OCI-LY1 (cell line): ENCODE measurements around the gene RSPH9.

Experiments
- EZH2 ChIP-seq: fragments of 200-600 bp; sonication (generic), shearing (Covaris generic); IDR thresholded peaks from 2 replicates; pipeline ENCODE4 v1.8.0; 2017; ENCODE audit warnings: borderline replicate concordance, mixed run types, mild to moderate bottlenecking, antibody characterized with exemption, low read length, moderate library complexity, mixed read lengths
- TF ChIP-seq, protein P1 (sequence below): fragments of 200-600 bp; sonication (generic), shearing (Covaris generic); IDR thresholded peaks from 2 replicates; pipeline ENCODE4 v1.5.1; 2017; ENCODE audit warnings: mild to moderate bottlenecking, antibody characterized with exemption, low read length, moderate library complexity, mixed read lengths

DNA sequence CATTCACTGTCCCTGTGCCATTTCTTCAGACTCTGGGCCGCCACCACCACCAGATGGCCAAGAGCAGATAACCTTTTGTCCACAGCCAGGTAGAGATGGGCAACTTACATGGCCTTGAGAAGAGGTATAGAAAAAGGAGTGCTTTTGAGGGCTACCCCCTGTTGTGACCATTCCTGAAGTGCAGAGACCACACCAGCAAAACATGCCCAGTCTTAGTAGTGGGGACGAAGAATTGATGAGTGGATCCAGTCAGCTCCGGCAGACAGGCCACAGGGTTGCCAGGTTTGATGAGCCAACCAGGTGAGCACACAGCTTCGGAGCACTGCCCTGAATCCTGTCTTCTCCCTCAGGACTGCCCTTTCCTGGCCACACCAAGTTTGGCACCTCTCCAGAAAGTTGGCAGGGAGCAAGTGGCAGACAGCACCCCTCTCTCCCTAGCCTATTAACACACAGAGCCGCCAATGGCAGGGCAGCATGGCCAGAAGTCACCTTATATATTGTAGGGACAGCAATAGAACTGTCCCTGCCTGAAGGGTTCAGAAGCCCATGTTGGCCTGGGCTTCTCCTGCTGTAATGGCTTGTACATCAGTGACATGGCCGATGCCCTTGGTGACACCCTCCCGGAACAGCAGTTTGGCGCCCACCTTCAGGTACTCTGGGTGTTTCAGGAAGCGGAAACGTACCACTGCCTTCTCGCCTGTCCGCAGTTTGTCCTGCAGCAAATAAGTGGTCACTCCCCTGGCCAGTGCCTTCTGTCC, 23.6 kb upstream of the RSPH9 start:
- TF ChIP-seq, protein P1, sequence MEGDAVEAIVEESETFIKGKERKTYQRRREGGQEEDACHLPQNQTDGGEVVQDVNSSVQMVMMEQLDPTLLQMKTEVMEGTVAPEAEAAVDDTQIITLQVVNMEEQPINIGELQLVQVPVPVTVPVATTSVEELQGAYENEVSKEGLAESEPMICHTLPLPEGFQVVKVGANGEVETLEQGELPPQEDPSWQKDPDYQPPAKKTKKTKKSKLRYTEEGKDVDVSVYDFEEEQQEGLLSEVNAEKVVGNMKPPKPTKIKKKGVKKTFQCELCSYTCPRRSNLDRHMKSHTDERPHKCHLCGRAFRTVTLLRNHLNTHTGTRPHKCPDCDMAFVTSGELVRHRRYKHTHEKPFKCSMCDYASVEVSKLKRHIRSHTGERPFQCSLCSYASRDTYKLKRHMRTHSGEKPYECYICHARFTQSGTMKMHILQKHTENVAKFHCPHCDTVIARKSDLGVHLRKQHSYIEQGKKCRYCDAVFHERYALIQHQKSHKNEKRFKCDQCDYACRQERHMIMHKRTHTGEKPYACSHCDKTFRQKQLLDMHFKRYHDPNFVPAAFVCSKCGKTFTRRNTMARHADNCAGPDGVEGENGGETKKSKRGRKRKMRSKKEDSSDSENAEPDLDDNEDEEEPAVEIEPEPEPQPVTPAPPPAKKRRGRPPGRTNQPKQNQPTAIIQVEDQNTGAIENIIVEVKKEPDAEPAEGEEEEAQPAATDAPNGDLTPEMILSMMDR: no peak
- no peak for TF ChIP-seq EZH2
